IMR-90 (cell line): ENCODE results near the gene RAB15. TPM values are rescaled to one million over a fixed set of nuclear protein-coding genes. Genes with fewer than 3 reads are reported as not detected.

ENCODE experiments used
- ATAC-seq: fragments of 200-7000 bp; cut with Tn5 transposase; 2 replicates; pipeline ENCODE4 v1.9.1; 2020; ENCODE audit warnings: low read depth, mild to moderate bottlenecking, moderate library complexity
- BruUV-seq: library from RNA; stranded (reverse); fragments of 400-500 nt; replicated peaks from 2 replicates; lab custom pipeline; 2021; lab: Mats Ljungman, UMichigan
- CTCF ChIA-PET: fragments of 300-600 bp; formaldehyde crosslinking; extraction: SDS; loops from one replicate; lab custom pipeline; 2021; ENCODE audit warnings: antibody characterized with exemption; lab: Yijun Ruan, JAX
- POLR2A ChIA-PET: fragments of 300-600 bp; sonication (Branson Sonifier 250); formaldehyde crosslinking; loops from one replicate; lab custom pipeline; 2022; ENCODE audit warnings: antibody characterized with exemption; ENCODE audit not compliant: unreplicated experiment; lab: Charles Lee
- DNase-seq: peaks from one replicate; pipeline ENCODE4 v3.0.0; 2013
- H2AFZ ChIP-seq: replicated peaks from 2 replicates; pipeline ENCODE3; 2013; ENCODE audit warnings: low read length, mild to moderate bottlenecking; ENCODE audit not compliant: poor library complexity
- H2AK5ac ChIP-seq: 2 replicates; pipeline ENCODE4 v1.6.1; 2013; ENCODE audit warnings: low read depth, low read length, inconsistent platforms
- H2AK9ac ChIP-seq: replicated peaks from 2 replicates; pipeline ENCODE3; 2013; ENCODE audit warnings: mild to moderate bottlenecking, low read depth, low read length, moderate library complexity; ENCODE audit not compliant: poor library complexity
- H2BK120ac ChIP-seq: 2 replicates; pipeline ENCODE4 v1.6.1; 2013; ENCODE audit warnings: low read depth, low read length, inconsistent platforms
- H2BK15ac ChIP-seq: 3 replicates; pipeline ENCODE4 v1.6.1; 2013; ENCODE audit warnings: low read depth, low read length, inconsistent platforms
- H2BK20ac ChIP-seq: 2 replicates; pipeline ENCODE4 v1.6.1; 2013; ENCODE audit warnings: low read depth, mild to moderate bottlenecking, inconsistent platforms, low read length, moderate library complexity
- H2BK5ac ChIP-seq: 2 replicates; pipeline ENCODE4 v1.6.1; 2013; ENCODE audit warnings: mild to moderate bottlenecking, low read depth, low read length, inconsistent platforms; ENCODE audit not compliant: poor library complexity, severe bottlenecking
- H3K14ac ChIP-seq: replicated peaks from 2 replicates; pipeline ENCODE4 v1.6.1; 2013; ENCODE audit warnings: low read depth, low read length, inconsistent platforms
- H3K18ac ChIP-seq: 2 replicates; pipeline ENCODE4 v1.6.1; 2013; ENCODE audit warnings: low read depth, low read length, control low read depth
- H3K23ac ChIP-seq: 2 replicates; pipeline ENCODE4 v1.6.1; 2013; ENCODE audit warnings: low read depth, low read length, inconsistent platforms
- H3K27ac ChIP-seq: 2 replicates; pipeline ENCODE4 v1.5.1; 2013; ENCODE audit warnings: mild to moderate bottlenecking, control low read depth, low read length; ENCODE audit not compliant: insufficient read depth
- H3K27me3 ChIP-seq: 2 replicates; pipeline ENCODE4 v1.6.1; 2013; ENCODE audit warnings: low read length; ENCODE audit not compliant: control insufficient read depth, insufficient read depth
- H3K36me3 ChIP-seq: 2 replicates; pipeline ENCODE4 v1.6.1; 2013; ENCODE audit warnings: low read length, mixed read lengths; ENCODE audit not compliant: control insufficient read depth, insufficient read depth
- H3K4ac ChIP-seq: 2 replicates; pipeline ENCODE4 v1.6.1; 2013; ENCODE audit warnings: low read depth, low read length, inconsistent platforms
- H3K4me1 ChIP-seq: 2 replicates; pipeline ENCODE4 v1.6.1; 2013; ENCODE audit warnings: low read length, mixed read lengths; ENCODE audit not compliant: control insufficient read depth, insufficient read depth
- H3K4me2 ChIP-seq: 2 replicates; pipeline ENCODE4 v1.6.1; 2013; ENCODE audit warnings: low read depth, mild to moderate bottlenecking, control low read depth, low read length, moderate library complexity
- H3K4me3 ChIP-seq: 2 replicates; pipeline ENCODE4 v1.5.1; 2013; ENCODE audit warnings: low read depth, mild to moderate bottlenecking, control low read depth, low read length, moderate library complexity; ENCODE audit not compliant: insufficient read depth
- H3K56ac ChIP-seq: 2 replicates; pipeline ENCODE4 v1.6.1; 2013; ENCODE audit warnings: low read length, inconsistent platforms; ENCODE audit not compliant: insufficient read depth; ENCODE audit errors: extremely low read depth
- H3K79me1 ChIP-seq, 2 experiments: 2 replicates each; pipeline ENCODE4 v1.6.1; 2013; ENCODE audit warnings: low read length in 2 of 2, inconsistent platforms in 1 of 2, low read depth in 1 of 2
- H3K9ac ChIP-seq: 2 replicates; pipeline ENCODE4 v1.6.1; 2013; ENCODE audit warnings: low read depth, low read length, control low read depth
- H3K9me1 ChIP-seq: 2 replicates; pipeline ENCODE4 v1.6.1; 2013; ENCODE audit warnings: low read length, inconsistent platforms; ENCODE audit not compliant: insufficient read depth
- H3K9me3 ChIP-seq: 2 replicates; pipeline ENCODE4 v1.6.1; 2013; ENCODE audit warnings: low read length; ENCODE audit not compliant: control insufficient read depth, insufficient read depth
- H4K20me1 ChIP-seq: 2 replicates; pipeline ENCODE4 v1.6.1; 2013; ENCODE audit warnings: low read length, inconsistent platforms; ENCODE audit not compliant: insufficient read depth
- H4K5ac ChIP-seq: 2 replicates; pipeline ENCODE4 v1.6.1; 2013; ENCODE audit warnings: mild to moderate bottlenecking, low read depth, low read length, control low read depth
- H4K8ac ChIP-seq, 2 experiments: 2 replicates each; pipeline ENCODE4 v1.6.1; 2013; ENCODE audit warnings: low read depth in 2 of 2, low read length in 2 of 2, control low read depth in 1 of 2, inconsistent platforms in 1 of 2
- H4K91ac ChIP-seq: 2 replicates; pipeline ENCODE4 v1.6.1; 2013; ENCODE audit warnings: low read depth, low read length, inconsistent platforms; ENCODE audit not compliant: insufficient read depth
- BHLHE40 ChIP-seq: fragments of 150-350 bp; IDR thresholded peaks from 2 replicates; pipeline ENCODE4 v1.6.1; 2016; ENCODE audit warnings: mild to moderate bottlenecking, low read depth, low read length
- CEBPB ChIP-seq: IDR thresholded peaks from 2 replicates; pipeline ENCODE4 v1.6.1; 2012; ENCODE audit warnings: low read depth, low read length, improper control_type of control experiment
- CHD1 ChIP-seq: IDR thresholded peaks from 2 replicates; pipeline ENCODE4 v1.6.1; 2012; ENCODE audit warnings: low read depth, low read length, improper control_type of control experiment
- CTCF ChIP-seq: conservative IDR thresholded peaks from 2 replicates; pipeline ENCODE4 v1.5.1; 2012; ENCODE audit warnings: mild to moderate bottlenecking, low read depth, low read length, improper control_type of control experiment
- ELK1 ChIP-seq: fragments of 150-350 bp; IDR thresholded peaks from 2 replicates; pipeline ENCODE4 v1.6.1; 2016; ENCODE audit warnings: low read depth, mild to moderate bottlenecking, low read length, moderate library complexity, borderline replicate concordance
- FOS ChIP-seq: fragments of 150-350 bp; IDR thresholded peaks from 2 replicates; pipeline ENCODE4 v1.6.1; 2016; ENCODE audit warnings: low read depth, low read length
- MAFK ChIP-seq: IDR thresholded peaks from 2 replicates; pipeline ENCODE4 v1.6.1; 2012; ENCODE audit warnings: low read depth, low read length, improper control_type of control experiment
- MAZ ChIP-seq: IDR thresholded peaks from 2 replicates; pipeline ENCODE4 v1.6.1; 2012; ENCODE audit warnings: low read depth, mild to moderate bottlenecking, low read length, improper control_type of control experiment, moderate library complexity, borderline replicate concordance
- MXI1 ChIP-seq: IDR thresholded peaks from 2 replicates; pipeline ENCODE4 v1.6.1; 2012; ENCODE audit warnings: low read depth, mild to moderate bottlenecking, low read length, moderate library complexity, borderline replicate concordance
- NFE2L2 ChIP-seq: fragments of 150-350 bp; IDR thresholded peaks from 2 replicates; pipeline ENCODE4 v1.6.1; 2016; ENCODE audit warnings: low read depth, mild to moderate bottlenecking, low read length
- POLR2A ChIP-seq: IDR thresholded peaks from 2 replicates; pipeline ENCODE4 v1.6.1; 2012; ENCODE audit warnings: mild to moderate bottlenecking, low read depth, low read length
- RAD21 ChIP-seq: IDR thresholded peaks from 2 replicates; pipeline ENCODE4 v1.6.1; 2012; ENCODE audit warnings: low read length, improper control_type of control experiment
- RCOR1 ChIP-seq: IDR thresholded peaks from 2 replicates; pipeline ENCODE4 v1.6.1; 2012; ENCODE audit warnings: mild to moderate bottlenecking, low read length, improper control_type of control experiment; ENCODE audit not compliant: insufficient replicate concordance
- RFX5 ChIP-seq: IDR thresholded peaks from 2 replicates; pipeline ENCODE4 v1.8.0; 2012; ENCODE audit warnings: low read depth, mild to moderate bottlenecking, low read length, moderate library complexity
- SMC3 ChIP-seq: fragments of 150-350 bp; IDR thresholded peaks from 2 replicates; pipeline ENCODE4 v1.6.1; 2016; ENCODE audit warnings: low read depth, mild to moderate bottlenecking, antibody characterized with exemption, low read length, moderate library complexity
- WGBS, 2 experiments: methylation state at CpG; one replicate each; pipeline versions ENCODE4 v1.1.5 to v1.1.7; 2013; ENCODE audit warnings: missing lambda C conversion rate in 2 of 2; ENCODE audit not compliant: insufficient read length in 1 of 2; ENCODE audit errors: extremely low coverage in 2 of 2; 5-methylcytosine and 5-hydroxymethylcytosine counted together
- dilution Hi-C: fragments of 300-500 bp; cut with HindIII; formaldehyde crosslinking; loops from one replicate; pipeline ENCODE4 v1.14.3; 2018; ENCODE audit warnings: low sequenced_read_pairs; ENCODE audit not compliant: unreplicated experiment
- in situ Hi-C: fragments of 300-500 bp; cut with MboI; formaldehyde crosslinking; loops from 3 replicates; pipeline ENCODE4 v1.14.3; 2019; ENCODE audit warnings: low sequenced_read_pairs, inconsistent platforms, mixed read lengths
- intact Hi-C: fragments of 100-400 bp; cut with micrococcal nuclease; formaldehyde crosslinking; loops from 2 replicates; pipeline ENCODE4 v1.10.0; 2022
- polyA plus RNA-seq, 3 experiments: library from polyadenylated mRNA; depleted of rRNA; stranded (reverse); fragments of >200 nt; gene quantifications; 2 replicates each; pipeline ENCODE4 v1.2.3, GENCODE V29; 2012; ENCODE audit warnings: low replicate concordance in 1 of 3
- total RNA-seq: library from RNA; depleted of rRNA; stranded (reverse); fragments of >200 nt; gene quantifications from 2 replicates; pipeline ENCODE4 v1.2.3, GENCODE V29; 2012

The RAB15 gene
- total and polyA plus RNA-seq, 2 of the 4 experiments (the other 2 are of a cell fraction): 3.4 to 7.8 TPM

- dilution Hi-C loops (no loop called here), intact Hi-C loops (no loop called here), in situ Hi-C loops (no loop called here)
- H2BK20ac ChIP-seq: no peak overlapping the region
- H3K56ac ChIP-seq: no peak overlapping the region
- H4K91ac ChIP-seq: no peak overlapping the region
- no peak overlapping the region for H2AFZ ChIP-seq
- H3K4me2 ChIP-seq: no peak overlapping the region
- no peak overlapping the region for H2AK9ac ChIP-seq
- WGBS, 2 experiments: no CpG with 5 or more reads among the region's 4 CpGs
- TF ChIP-seq CHD1: no peak
- no peak for TF ChIP-seq MAFK
- no peak for TF ChIP-seq POLR2A
- no peak for TF ChIP-seq FOS
- no peak for TF ChIP-seq BHLHE40
- no peak for TF ChIP-seq SMC3
- TF ChIP-seq CTCF: no peak
- TF ChIP-seq MAZ: no peak
- no peak for TF ChIP-seq RFX5
- no peak for TF ChIP-seq NFE2L2
- no peak for TF ChIP-seq CEBPB
- no peak for TF ChIP-seq ELK1
- no peak for TF ChIP-seq RCOR1
- TF ChIP-seq RAD21: no peak
- no peak for TF ChIP-seq MXI1
- no peak for ATAC-seq
- H2AK5ac ChIP-seq: no peak overlapping the region
- POLR2A ChIA-PET: interaction anchor here (0.6 kb wide), 1 partner anchor 528 kb away, joined by 3 read pairs; no protein-coding TSS in a partner anchor
- no peak overlapping the region for H3K27ac ChIP-seq
- H3K36me3 ChIP-seq: no peaks in the 10 kb centered on the region
- no peak overlapping the region for H3K4me3 ChIP-seq
- H2BK120ac ChIP-seq: no peak overlapping the region
- peaks cover 5% of the 10 kb centered on the region for H3K9me1 ChIP-seq
- no peak overlapping the region for H2BK15ac ChIP-seq
- H4K20me1 ChIP-seq: peaks cover 3% of the 10 kb centered on the region; the same call in 1 of the 2 replicates
- H3K4me1 ChIP-seq: peaks cover 7% of the 10 kb centered on the region
- no peak overlapping the region for H3K18ac ChIP-seq
- no peak for DNase-seq
- H4K5ac ChIP-seq: no peak overlapping the region
- H3K9me3 ChIP-seq: no peaks in the 10 kb centered on the region
- BruUV-seq: no TSS peak
- H3K14ac ChIP-seq: no peak overlapping the region
- CTCF ChIA-PET: no interaction called here
- H2BK5ac ChIP-seq: no peak overlapping the region
- no peak overlapping the region for H3K4ac ChIP-seq
- no peak overlapping the region for H3K9ac ChIP-seq
- H3K79me1 ChIP-seq: peaks cover 23 to 50% of the 10 kb centered on the region in 2 experiments
- no peaks in the 10 kb centered on the region for H3K27me3 ChIP-seq
- H3K23ac ChIP-seq: no peak overlapping the region
- H4K8ac ChIP-seq: no peak overlapping the region
These were observed 18.8 kb upstream of the RAB15 start for GRCh38 chr14:64990939-64991338.
